ENCODE results near the gene METRN.

DNA sequence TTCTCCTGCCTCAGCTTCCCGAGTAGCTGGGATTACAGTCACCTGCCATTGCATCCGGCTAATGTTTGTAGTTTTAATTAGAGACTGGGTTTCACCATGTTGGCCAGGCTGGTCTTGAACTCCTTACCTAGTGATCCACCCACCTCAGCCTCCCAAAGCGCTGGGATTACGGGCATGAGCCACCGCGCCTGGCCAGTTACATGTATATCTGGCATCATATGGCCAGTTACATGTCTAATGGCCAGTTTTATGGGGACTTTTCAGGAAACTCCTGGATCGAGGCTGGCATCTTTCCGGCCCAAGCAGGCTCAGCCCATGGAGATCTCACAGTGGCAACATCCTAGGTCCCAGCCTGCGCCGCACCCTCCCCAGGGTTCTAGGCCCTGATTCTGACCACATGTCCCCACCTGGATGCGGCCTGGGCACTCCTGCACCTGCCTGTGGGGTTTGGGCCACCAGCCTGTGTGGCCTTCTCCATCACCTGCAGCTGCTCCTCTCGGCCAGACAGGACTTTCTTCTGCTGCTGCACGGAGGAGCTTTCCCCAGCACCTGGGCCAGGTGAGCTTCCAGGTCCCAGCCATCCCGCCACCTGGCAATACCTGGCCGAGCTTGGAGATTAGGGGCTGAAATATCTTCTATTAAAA lies 27.2 kb downstream of the METRN start:
- TF ChIP-seq, protein P1, sequence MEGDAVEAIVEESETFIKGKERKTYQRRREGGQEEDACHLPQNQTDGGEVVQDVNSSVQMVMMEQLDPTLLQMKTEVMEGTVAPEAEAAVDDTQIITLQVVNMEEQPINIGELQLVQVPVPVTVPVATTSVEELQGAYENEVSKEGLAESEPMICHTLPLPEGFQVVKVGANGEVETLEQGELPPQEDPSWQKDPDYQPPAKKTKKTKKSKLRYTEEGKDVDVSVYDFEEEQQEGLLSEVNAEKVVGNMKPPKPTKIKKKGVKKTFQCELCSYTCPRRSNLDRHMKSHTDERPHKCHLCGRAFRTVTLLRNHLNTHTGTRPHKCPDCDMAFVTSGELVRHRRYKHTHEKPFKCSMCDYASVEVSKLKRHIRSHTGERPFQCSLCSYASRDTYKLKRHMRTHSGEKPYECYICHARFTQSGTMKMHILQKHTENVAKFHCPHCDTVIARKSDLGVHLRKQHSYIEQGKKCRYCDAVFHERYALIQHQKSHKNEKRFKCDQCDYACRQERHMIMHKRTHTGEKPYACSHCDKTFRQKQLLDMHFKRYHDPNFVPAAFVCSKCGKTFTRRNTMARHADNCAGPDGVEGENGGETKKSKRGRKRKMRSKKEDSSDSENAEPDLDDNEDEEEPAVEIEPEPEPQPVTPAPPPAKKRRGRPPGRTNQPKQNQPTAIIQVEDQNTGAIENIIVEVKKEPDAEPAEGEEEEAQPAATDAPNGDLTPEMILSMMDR (IDR thresholded peaks at IDR 0.05): no peak
- TF ChIP-seq POLR2A (IDR thresholded peaks at IDR 0.05): no peak

Data from adrenal gland (tissue), 5 donors.